ENCODE measurements around the gene CCL15.
"Not testable (repeated sequence)": the region's sequence is repeated elsewhere in the genome, so short reads cannot be mapped to it uniquely, and the experiment has no call there.

The CCL15 gene

GRCh38 chr17:36001110-36001771 is at the start of gene CCL15:
TSS of gene CCL15 (minus strand) at chr17:36001553. CDS start at chr17:36001492, 61 bp downstream.
- DNase-seq: no peak

GRCh38 chr17:36049643-36050042 is 48.3 kb upstream of the CCL15 start:
- no peak for DNase-seq

GRCh38 chr17:36048066-36048465 is 46.7 kb upstream of the CCL15 start:
- no peak for DNase-seq

- no peak for DNase-seq
Observed at GRCh38 chr17:36036235-36036634, 34.9 kb upstream of the CCL15 start.

- DNase-seq: no peak
Observed at GRCh38 chr17:36034127-36034526, 32.8 kb upstream of the CCL15 start.

GRCh38 chr17:36030956-36031355 is 29.6 kb upstream of the CCL15 start:
- DNase-seq: no peak

- DNase-seq: no peak
Observed at GRCh38 chr17:36027761-36028160, 26.4 kb upstream of the CCL15 start.

GRCh38 chr17:36024106-36024869 is 22.9 kb upstream of the CCL15 start:
- no peak for DNase-seq

- no peak for DNase-seq
Observed at GRCh38 chr17:36019423-36019822, 18.1 kb upstream of the CCL15 start.

GRCh38 chr17:36017799-36018198 is 16.4 kb upstream of the CCL15 start, which contains the start of gene CCL23:
TSS of gene CCL23 (minus strand) at chr17:36017972. CDS start at chr17:36017897, 75 bp downstream.
- no peak for DNase-seq

GRCh38 chr17:36016555-36016954 is 15.2 kb upstream of the CCL15 start:
- DNase-seq: no peak

GRCh38 chr17:36015895-36016294 is 14.5 kb upstream of the CCL15 start:
- DNase-seq: not testable (repeated sequence)

GRCh38 chr17:36014946-36015345 is 13.6 kb upstream of the CCL15 start:
- no peak for DNase-seq

GRCh38 chr17:36011201-36011600 is 9.8 kb upstream of the CCL15 start:
- no peak for DNase-seq

GRCh38 chr17:36008998-36009665 is 7.8 kb upstream of the CCL15 start:
- DNase-seq: no peak

- DNase-seq: no peak
Observed at GRCh38 chr17:36004594-36005108, 3.3 kb upstream of the CCL15 start.

- DNase-seq: no peak
Observed at GRCh38 chr17:36002631-36003030, 1.3 kb upstream of the CCL15 start.

GRCh38 chr17:36001862-36002603 is 680 bp upstream of the CCL15 start:
- DNase-seq: no peak

GRCh38 chr17:36000732-36001109 is 632 bp downstream of the CCL15 start:
- no peak for DNase-seq

GRCh38 chr17:35998756-35999155 is 2.6 kb downstream of the CCL15 start:
- DNase-seq: no peak

GRCh38 chr17:35998018-35998545 is 3.3 kb downstream of the CCL15 start:
- no peak for DNase-seq

GRCh38 chr17:35995346-35995745 is 6.0 kb downstream of the CCL15 start:
- DNase-seq: not testable (repeated sequence)

GRCh38 chr17:35991075-35991474 is 10.3 kb downstream of the CCL15 start:
- no peak for DNase-seq

Measured in NCI-H226 (cell line).